ENCODE results near the gene DDX4. TPM values are rescaled to one million over a fixed set of nuclear protein-coding genes. Genes with fewer than 3 reads are reported as not detected.

Gene DDX4
- total and polyA plus RNA-seq, 12 donors: 0.06 TPM; not detected in 11

DNA sequence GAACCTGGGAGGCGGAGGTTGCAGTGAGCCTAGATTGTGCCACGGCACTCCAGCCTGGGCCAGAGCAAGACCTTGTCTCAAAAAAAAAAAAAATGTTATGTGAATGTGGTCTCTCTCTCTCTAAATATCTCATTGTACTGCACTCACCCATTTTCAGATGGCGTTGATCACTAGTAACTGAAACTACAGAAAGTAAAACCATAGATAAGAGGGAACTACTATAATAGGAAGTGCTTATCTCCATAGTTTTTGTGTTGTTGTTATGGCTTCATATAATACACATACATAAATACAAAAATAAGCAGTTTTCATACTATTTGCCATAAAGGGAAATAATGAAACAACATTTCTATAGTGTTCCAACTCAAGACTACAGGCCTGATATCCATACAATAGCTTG is 122.4 kb downstream of the DDX4 start:
- H3K27me3 ChIP-seq: peaks cover 3% of the 10 kb centered on the region
- intact Hi-C loops (cut with DNase I): no loop called here
- no peaks in the 10 kb centered on the region for H3K4me1 ChIP-seq (replicated peaks in 1 of 2)
- H3K36me3 ChIP-seq (replicated peaks in 1 of 2): no peaks in the 10 kb centered on the region
- no peak overlapping the region for H3K4me3 ChIP-seq
- H3K27ac ChIP-seq: no peak overlapping the region
- no peaks in the 10 kb centered on the region for H3K9me3 ChIP-seq (replicated peaks in 1 of 3)
- 51 to 87% (median 65%) methylated on average over 3 of the region's 3 CpGs for WGBS, 4 donors
- TF ChIP-seq POLR2A (IDR thresholded peaks at IDR 0.05): no peak
- TF ChIP-seq CTCF (IDR thresholded peaks at IDR 0.05): no peak
- no peak for DNase-seq

DNA sequence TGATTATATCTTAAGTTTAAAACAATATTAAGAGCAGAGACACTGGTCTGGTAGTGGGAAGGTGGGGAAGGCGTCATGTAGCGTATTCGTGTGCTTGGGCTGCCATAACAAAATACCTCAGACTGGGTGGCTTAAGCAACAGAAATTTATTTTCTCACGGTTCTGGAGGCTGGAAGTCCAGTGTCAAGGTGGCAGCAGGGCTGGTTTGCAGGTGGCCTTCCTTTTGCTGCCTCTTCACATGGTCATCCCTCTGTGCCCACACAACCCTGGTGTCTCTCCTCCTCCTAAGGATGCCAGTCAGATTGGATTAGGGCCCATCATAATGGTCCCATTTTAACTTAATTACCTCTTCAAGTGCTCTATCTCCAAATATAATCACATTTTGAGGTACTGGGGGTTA is 122.8 kb downstream of the DDX4 start:
- no peak overlapping the region for H3K4me3 ChIP-seq
- no peak for TF ChIP-seq POLR2A (IDR thresholded peaks at IDR 0.05)
- no peak for TF ChIP-seq CTCF (IDR thresholded peaks at IDR 0.05)
- no peaks in the 10 kb centered on the region for H3K36me3 ChIP-seq (replicated peaks in 1 of 2)
- H3K4me1 ChIP-seq (replicated peaks in 1 of 2): no peaks in the 10 kb centered on the region
- intact Hi-C loops (cut with DNase I): no loop called here
- H3K27me3 ChIP-seq: peaks cover 3% of the 10 kb centered on the region
- 69 to 96% (median 76%) methylated on average over 4 of the region's 4 CpGs for WGBS, 4 donors
- no peak overlapping the region for H3K27ac ChIP-seq
- DNase-seq: no peak
- H3K9me3 ChIP-seq (replicated peaks in 1 of 3): no peaks in the 10 kb centered on the region

DNA sequence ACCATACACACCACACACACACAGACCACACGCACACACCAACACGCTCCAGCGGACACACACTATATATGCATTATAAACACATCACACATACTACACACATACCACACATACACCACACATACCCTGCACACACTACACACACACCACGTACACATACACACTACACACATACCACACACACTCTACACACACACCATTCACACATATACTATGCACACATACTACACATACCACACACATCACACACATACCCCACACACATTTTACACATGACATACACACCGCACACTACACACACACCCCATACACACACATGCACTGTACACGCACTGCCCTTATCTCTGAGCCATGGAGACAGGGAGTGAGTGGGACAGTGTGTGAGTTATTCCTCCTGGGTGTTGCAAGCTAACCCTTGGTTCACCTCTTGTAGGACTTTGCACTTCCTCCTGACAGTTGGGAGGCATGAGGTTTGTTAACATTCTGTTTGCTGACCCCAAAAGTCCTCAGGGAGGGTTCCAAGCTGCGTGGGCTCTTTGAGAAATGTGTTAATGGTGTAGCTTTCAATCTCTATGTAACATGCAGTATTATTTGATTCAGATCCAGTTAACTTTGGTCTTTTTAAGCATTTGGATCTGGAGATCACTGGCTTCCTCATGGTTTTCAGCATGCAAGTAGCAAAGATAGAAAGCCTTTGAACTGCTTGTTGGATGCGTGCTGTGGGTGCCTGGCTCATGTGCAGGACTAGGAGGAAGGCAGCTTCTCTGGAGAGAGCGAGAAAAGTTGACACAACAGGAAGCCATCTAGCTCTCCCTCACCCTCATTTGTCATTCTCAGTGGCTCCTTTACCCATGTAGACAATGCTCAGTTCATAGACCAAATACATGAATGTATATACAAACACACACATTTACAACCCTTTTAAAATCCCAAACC is 127.0 kb downstream of the DDX4 start:
- DNase-seq: peak in 2 of 7 donors; percentile 3 to 13
- Histone ChIP-seq H3K27me3 (peaks cover 3% of the 10 kb centered on the region), H3K27ac (no peak overlapping the region), H3K4me1 (replicated peaks in 1 of 2) (peaks cover 0 to 6% of the 10 kb centered on the region in 2 donors), H3K9me3 (replicated peaks in 1 of 3) (no peaks in the 10 kb centered on the region), H3K4me3 (no peak overlapping the region), H3K36me3 (replicated peaks in 1 of 2) (no peaks in the 10 kb centered on the region)
- 78 to 86% (median 80%) methylated on average over 9 of the region's 9 CpGs for WGBS, 4 donors
- TF ChIP-seq POLR2A (IDR thresholded peaks at IDR 0.05): no peak
- no peak for TF ChIP-seq CTCF (IDR thresholded peaks at IDR 0.05)
- intact Hi-C loops (cut with DNase I): no loop called here

GRCh38 chr5:55865831-55866230 is 128.0 kb downstream of the DDX4 start:
- DNase-seq: no peak
- H3K4me3 ChIP-seq: no peak overlapping the region
- TF ChIP-seq CTCF (IDR thresholded peaks at IDR 0.05): no peak
- no peak for TF ChIP-seq POLR2A (IDR thresholded peaks at IDR 0.05)
- H3K27ac ChIP-seq: no peak overlapping the region
- peaks cover 0 to 6% of the 10 kb centered on the region in 2 donors for H3K4me1 ChIP-seq (replicated peaks in 1 of 2)
- 89 to 100% (median 92%) methylated on average over 1 to 3 of the region's 3 CpGs for WGBS, 4 donors
- H3K27me3 ChIP-seq: peaks cover 3% of the 10 kb centered on the region
- intact Hi-C loops (cut with DNase I): no loop called here
- H3K9me3 ChIP-seq (replicated peaks in 1 of 3): no peaks in the 10 kb centered on the region
- H3K36me3 ChIP-seq (replicated peaks in 1 of 2): no peaks in the 10 kb centered on the region

Measured in adrenal gland (tissue), 12 donors.